Adipocyte (in vitro differentiated cells): ENCODE measurements around the gene XPR1.
"Not testable (repeated sequence)": the region's sequence is repeated elsewhere in the genome, so short reads cannot be mapped to it uniquely, and the experiment has no call there.

Source experiments
- DNase-seq: peaks from one replicate; pipeline ENCODE4 v3.0.0-alpha.2; 2015; ENCODE audit warnings: low read depth
- H3K27me3 ChIP-seq: replicated peaks from 2 replicates; pipeline ENCODE4 v1.7.0; 2013; ENCODE audit warnings: mild to moderate bottlenecking, low read length, moderate library complexity; ENCODE audit not compliant: control insufficient read depth, insufficient read depth
- H3K36me3 ChIP-seq: 2 replicates; pipeline ENCODE4 v1.7.0; 2013; ENCODE audit warnings: low read length, mild to moderate bottlenecking, moderate library complexity; ENCODE audit not compliant: control insufficient read depth, insufficient read depth, severe bottlenecking
- H3K4me1 ChIP-seq: 2 replicates; pipeline ENCODE4 v1.7.0; 2013; ENCODE audit warnings: mild to moderate bottlenecking, low read length, moderate library complexity; ENCODE audit not compliant: control insufficient read depth, insufficient read depth
- H3K4me3 ChIP-seq: 2 replicates; pipeline ENCODE4 v1.7.0; 2013; ENCODE audit warnings: mild to moderate bottlenecking, low read length, moderate library complexity
- H3K9ac ChIP-seq: 2 replicates; pipeline ENCODE4 v1.7.0; 2013; ENCODE audit warnings: mild to moderate bottlenecking, low read length, moderate library complexity
- H3K9me3 ChIP-seq: 2 replicates; pipeline ENCODE4 v1.7.0; 2013; ENCODE audit warnings: mild to moderate bottlenecking, low read length, moderate library complexity; ENCODE audit not compliant: control insufficient read depth

XPR1 gene

DNA sequence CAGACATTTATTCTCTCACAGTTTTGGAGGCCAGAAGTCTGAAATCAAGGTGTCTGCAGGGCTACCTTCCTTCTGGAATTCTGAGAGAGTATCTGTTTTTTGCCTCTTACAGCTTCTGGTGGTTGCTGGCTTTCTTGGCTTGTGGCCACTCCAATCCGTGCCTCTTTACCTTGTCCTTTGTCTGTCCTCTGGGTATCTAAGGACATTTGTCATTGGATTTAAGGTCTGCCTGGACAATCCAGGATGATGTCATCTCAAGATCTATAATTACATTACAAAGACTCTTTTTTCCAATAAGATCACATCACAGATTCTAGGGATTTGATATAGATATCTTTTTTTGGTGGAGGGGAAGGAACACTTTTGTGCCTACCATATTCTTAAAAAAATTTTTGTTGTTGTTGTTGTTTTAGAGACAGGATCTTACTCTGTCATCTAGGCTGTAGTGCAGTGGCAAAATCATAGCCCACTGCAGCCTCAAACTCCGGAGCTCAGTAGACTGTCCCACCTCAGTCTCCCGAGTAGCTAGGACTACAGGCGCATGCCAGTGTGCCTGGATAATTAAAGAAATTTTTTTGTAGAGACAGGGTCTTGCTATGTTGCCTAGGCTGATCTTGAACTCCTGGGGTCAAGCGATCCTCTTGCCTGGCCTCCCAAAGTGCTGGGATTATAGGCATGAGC, 61.9 kb downstream of the XPR1 start:
- no peaks in the 10 kb centered on the region for H3K36me3 ChIP-seq
- no peak overlapping the region for H3K9ac ChIP-seq

DNA sequence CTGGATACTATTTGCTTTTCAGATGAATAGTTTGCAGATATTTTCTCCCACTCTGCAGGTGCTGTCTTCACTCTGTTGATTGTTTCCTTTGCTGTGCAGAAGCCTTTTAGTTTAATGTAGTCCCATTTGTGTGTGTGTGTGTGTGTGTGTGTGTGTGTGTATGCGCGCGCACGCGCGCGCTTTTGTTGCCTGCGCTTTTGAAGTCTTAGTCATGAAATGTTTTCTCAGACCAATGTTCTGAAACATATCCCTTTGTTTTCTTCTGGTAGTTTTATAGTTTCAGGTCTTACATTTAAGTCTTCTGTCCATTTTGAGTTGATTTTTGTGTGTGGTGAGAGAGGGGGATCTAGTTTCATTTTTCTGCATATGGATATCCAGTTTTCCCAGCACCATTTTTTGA, 63.5 kb downstream of the XPR1 start:
- Histone ChIP-seq H3K9me3 (peaks cover 19% of the 10 kb centered on the region), H3K36me3 (no peaks in the 10 kb centered on the region), H3K4me3 (no peak overlapping the region), H3K4me1 (no peaks in the 10 kb centered on the region), H3K27me3 (no peaks in the 10 kb centered on the region), H3K9ac (no peak overlapping the region)
- DNase-seq, result no peak

More for the DNA sequence above, 61.9 kb downstream of the XPR1 start:
- Histone ChIP-seq H3K4me3 (no peak overlapping the region), H3K4me1 (no peaks in the 10 kb centered on the region), H3K9me3 (peaks cover 16% of the 10 kb centered on the region), H3K27me3 (no peaks in the 10 kb centered on the region)
- no peak for DNase-seq

DNA sequence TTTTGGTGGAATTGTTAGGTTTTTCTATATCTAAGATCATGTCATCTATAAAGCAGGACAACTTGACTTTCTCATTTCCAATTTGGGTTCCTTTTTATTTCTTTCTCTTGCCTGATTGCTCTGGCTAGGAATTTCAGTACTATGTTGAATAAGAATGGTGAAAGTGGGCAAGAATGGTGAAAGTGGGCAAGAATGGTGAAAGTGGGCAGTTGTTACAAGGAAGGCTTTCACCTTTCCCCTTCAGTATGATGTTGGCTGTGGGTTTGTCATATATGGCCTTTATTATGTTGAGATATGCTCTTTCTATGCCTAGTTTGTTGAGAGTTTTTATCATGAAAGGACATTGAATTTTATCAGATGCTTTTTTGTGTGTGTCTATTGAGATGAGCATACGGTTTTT, 64.5 kb downstream of the XPR1 start:
- H3K4me1 ChIP-seq, result no peaks in the 10 kb centered on the region
- no peak overlapping the region for H3K4me3 ChIP-seq
- peaks cover 19% of the 10 kb centered on the region for H3K9me3 ChIP-seq
- no peaks in the 10 kb centered on the region for H3K36me3 ChIP-seq
- DNase-seq, result no peak
- no peaks in the 10 kb centered on the region for H3K27me3 ChIP-seq
- H3K9ac ChIP-seq, result no peak overlapping the region

DNA sequence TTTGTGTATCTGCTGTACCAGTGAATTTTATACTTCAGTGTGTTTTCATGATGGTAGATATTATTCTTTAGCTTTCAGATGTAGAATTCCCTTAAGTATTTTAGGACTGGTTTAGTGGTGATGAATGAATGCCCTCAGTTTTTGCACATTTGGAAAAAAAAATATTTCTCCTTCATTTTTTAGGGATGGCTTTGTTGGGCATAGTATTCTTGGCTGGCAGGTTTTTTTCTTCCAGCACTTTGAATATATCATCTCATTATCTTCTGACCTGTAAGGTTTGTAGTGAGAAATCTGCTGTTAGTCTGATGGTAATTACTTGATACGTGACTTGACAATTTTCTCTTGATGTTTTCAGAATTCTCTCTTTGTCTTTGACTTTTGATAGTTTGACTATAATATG, 66.8 kb downstream of the XPR1 start:
- no peak for DNase-seq
- peaks cover 21% of the 10 kb centered on the region for H3K9me3 ChIP-seq
- no peaks in the 10 kb centered on the region for H3K27me3 ChIP-seq
- no peak overlapping the region for H3K9ac ChIP-seq
- H3K36me3 ChIP-seq, result no peaks in the 10 kb centered on the region
- no peak overlapping the region for H3K4me3 ChIP-seq
- H3K4me1 ChIP-seq, result no peaks in the 10 kb centered on the region

DNA sequence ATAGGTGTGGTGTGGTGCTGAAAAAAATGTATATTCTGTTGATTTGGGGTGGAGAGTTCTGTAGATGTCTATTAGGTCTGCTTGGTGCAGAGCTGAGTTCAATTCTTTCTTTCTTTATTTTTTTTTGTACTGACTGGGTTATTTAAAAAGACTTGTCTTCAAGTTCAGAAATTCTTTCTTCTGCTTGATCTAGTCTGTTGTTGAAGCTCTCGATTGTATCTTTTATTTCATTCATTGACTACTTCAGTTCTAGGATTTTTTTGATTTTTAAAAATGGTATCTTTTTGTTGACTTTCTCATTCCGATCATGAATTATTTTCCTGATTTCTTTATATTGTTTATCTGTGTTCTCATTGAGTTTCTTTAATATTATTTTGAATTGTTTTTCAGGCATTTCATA, 70.6 kb downstream of the XPR1 start:
- H3K9me3 ChIP-seq, result peaks cover 18% of the 10 kb centered on the region
- not testable (repeated sequence) for H3K9ac ChIP-seq, H3K4me3 ChIP-seq, H3K4me1 ChIP-seq, H3K27me3 ChIP-seq, H3K36me3 ChIP-seq, DNase-seq

DNA sequence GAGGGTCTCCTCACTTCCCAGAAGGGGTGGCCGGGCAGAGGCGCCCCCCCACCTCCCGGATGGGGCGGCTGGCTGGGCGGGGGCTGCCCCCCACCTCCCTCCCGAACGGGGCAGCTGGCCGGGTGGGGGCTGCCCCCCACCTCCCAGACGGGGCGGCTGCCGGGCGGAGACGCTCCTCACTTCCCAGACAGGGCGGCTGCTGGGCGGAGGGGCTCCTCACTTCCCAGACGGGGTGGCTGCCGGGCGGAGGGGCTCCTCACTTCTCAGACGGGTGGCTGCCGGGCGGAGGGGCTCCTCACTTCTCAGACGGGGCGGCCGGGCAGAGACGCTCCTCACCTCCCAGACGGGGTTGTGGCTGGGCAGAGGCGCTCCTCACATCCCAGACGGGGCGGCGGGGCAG, 78.9 kb downstream of the XPR1 start:
- not testable (repeated sequence) for H3K4me1 ChIP-seq, H3K36me3 ChIP-seq, H3K9me3 ChIP-seq, H3K27me3 ChIP-seq, H3K9ac ChIP-seq, DNase-seq, H3K4me3 ChIP-seq

DNA sequence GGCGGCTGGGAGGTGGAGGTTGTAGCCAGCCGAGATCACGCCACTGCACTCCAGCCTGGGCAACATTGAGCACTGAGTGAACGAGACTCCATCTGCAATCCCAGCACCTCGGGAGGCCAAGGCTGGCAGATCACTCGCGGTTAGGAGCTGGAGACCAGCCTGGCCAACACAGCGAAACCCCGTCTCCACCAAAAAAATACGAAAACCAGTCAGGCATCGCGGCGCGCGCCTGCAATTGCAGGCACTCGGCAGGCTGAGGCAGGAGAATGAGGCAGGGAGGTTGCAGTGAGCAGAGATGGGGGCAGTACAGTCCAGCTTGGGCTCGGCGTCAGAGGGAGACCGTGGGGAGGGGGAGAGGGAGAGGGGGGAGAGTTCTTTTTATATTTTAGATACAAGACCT, 79.4 kb downstream of the XPR1 start:
- H3K9me3 ChIP-seq, H3K9ac ChIP-seq, DNase-seq, H3K27me3 ChIP-seq, H3K36me3 ChIP-seq, H3K4me1 ChIP-seq, H3K4me3 ChIP-seq: not testable (repeated sequence)

DNA sequence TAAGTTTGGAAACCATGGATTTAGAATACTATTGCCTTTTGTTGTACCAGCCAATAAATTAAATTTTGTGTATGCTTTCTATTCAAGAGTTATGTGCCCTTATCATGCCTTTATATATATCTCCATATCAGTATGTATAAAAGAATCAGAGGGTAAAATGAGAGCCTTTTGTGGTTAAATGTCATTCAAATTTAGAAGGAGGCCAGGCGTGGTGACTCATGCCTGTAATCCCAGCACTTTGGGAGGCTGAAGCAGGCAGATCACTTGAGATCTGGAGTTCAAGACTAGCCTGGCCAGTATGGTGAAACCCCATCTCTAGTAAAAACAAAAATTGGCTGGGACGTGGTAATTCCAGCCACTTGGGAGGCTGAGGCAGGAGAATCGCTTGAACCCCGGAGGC, 88.9 kb downstream of the XPR1 start:
- DNase-seq, result no peak
- Histone ChIP-seq H3K9me3 (no peaks in the 10 kb centered on the region), H3K36me3 (no peaks in the 10 kb centered on the region), H3K27me3 (no peaks in the 10 kb centered on the region), H3K4me3 (no peak overlapping the region), H3K4me1 (no peaks in the 10 kb centered on the region), H3K9ac (no peak overlapping the region)

DNA sequence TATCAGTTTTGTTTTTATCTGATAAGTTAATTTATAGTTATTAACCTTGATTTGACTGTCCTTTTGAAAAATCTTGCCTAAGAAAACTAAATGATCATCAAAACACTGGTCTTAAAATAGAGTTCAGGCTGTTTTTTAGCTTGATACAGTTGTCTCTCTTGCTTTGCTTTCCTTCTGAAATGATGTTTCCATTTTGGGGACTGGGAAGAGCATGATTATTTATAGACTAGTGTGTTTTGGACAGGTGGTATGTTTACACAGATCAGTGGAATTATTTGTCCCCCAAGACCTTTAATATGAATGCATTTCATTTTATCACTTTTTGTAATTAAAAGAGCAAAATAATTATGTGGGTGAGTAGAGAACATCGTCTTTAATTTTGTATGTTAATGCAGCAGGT, 90.8 kb downstream of the XPR1 start:
- H3K27me3 ChIP-seq, result no peaks in the 10 kb centered on the region
- H3K36me3 ChIP-seq, result no peaks in the 10 kb centered on the region
- DNase-seq, result no peak
- H3K9me3 ChIP-seq, result no peaks in the 10 kb centered on the region
- H3K4me1 ChIP-seq, result no peaks in the 10 kb centered on the region
- no peak overlapping the region for H3K4me3 ChIP-seq
- no peak overlapping the region for H3K9ac ChIP-seq

DNA sequence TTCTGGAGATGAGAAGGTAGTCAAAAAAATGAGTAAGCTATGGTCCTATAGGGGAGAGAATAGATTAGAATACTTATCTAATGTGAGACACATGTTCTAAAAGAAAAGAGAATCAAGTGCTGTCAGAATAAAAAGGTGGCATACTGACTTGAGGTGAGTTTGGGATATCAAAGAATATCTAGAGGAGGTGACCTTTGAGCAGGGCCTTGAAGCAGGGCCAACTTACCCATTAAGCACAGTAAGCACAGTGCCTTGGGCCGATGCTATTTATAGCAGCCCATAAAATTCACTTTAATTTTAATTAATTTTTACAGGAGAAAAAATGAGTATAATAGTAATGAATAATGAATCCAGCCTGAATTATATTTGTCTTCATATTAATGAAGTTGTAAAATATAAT, 92.2 kb downstream of the XPR1 start:
- Histone ChIP-seq H3K4me3 (no peak overlapping the region), H3K27me3 (no peaks in the 10 kb centered on the region), H3K36me3 (no peaks in the 10 kb centered on the region), H3K9me3 (no peaks in the 10 kb centered on the region), H3K9ac (no peak overlapping the region), H3K4me1 (no peaks in the 10 kb centered on the region)
- no peak for DNase-seq

DNA sequence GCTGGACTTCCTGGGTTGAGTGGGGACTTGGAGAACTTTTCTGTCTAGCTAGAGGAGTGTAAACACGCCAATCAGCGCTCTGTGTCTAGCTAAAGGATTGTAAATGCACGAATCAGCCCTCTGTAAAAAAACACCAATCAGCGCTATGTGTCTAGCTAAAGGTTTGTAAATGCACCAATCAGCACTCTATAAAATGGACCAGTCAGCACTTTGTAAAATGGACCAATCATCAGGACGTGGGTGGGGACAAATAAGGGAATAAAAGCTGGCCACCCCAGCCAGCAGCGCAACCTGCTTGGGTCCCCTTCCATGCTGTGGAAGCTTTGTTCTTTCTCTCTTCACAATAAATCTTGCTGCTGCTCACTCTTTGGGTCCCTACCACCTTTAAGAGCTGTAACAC, 94.2 kb downstream of the XPR1 start:
- not testable (repeated sequence) for H3K4me1 ChIP-seq, DNase-seq, H3K9ac ChIP-seq, H3K27me3 ChIP-seq, H3K9me3 ChIP-seq, H3K36me3 ChIP-seq, H3K4me3 ChIP-seq

DNA sequence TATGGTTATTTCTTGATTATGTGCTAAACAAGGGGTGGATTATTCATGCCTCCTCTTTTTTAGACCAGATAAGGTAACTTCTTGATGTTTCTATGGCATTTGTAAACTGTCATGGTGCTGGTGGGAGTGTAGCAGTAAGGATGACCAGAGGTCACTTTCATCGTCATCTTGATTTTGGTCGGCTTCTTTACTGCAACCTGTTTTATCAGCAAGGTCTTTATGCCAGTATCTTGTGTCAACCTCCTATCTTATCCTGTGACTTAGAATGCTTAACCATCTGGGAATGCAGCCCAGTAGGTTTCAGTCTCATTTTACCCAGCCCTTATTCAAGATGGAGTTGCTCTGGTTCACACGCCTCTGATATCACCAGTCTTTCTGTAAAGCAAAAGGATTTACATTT, 95.9 kb downstream of the XPR1 start:
- not testable (repeated sequence) for H3K27me3 ChIP-seq, DNase-seq, H3K4me1 ChIP-seq, H3K36me3 ChIP-seq, H3K9me3 ChIP-seq, H3K4me3 ChIP-seq, H3K9ac ChIP-seq
